Kidney (tissue), 14 donors: ENCODE measurements around the gene KCNAB2. TPM values are rescaled to one million over a fixed set of nuclear protein-coding genes. Genes with fewer than 3 reads are reported as not detected.

Experiments used
- DNase-seq, 5 donors: peaks; one replicate each; pipeline ENCODE4 v3.0.0-alpha.2; 2013 to 2020
- FAIRE-seq: peaks from 2 replicates; lab custom pipeline; 2012; peaks lifted over from hg19 to GRCh38; lab: Jason Lieb, UNC
- H3K27ac ChIP-seq, 2 donors: one replicate each; pipeline ENCODE4 v1.7.0; 2013; ENCODE audit warnings: low read depth in 2 of 2, low read length in 2 of 2, inconsistent platforms in 1 of 2
- H3K27me3 ChIP-seq: one replicate; pipeline ENCODE4 v1.7.1; 2013; ENCODE audit warnings: low read length, inconsistent platforms; ENCODE audit not compliant: control insufficient read depth, insufficient read depth
- H3K36me3 ChIP-seq, 3 donors: one replicate each; pipeline versions ENCODE4 v1.7.0 to v1.7.1; 2013; ENCODE audit warnings: low read length in 3 of 3, control low read depth in 1 of 3, inconsistent platforms in 1 of 3; ENCODE audit not compliant: insufficient read depth in 3 of 3, control insufficient read depth in 2 of 3
- H3K4me1 ChIP-seq, 3 donors: one replicate each; pipeline versions ENCODE4 v1.7.0 to v1.7.1; 2013; ENCODE audit warnings: low read length in 3 of 3, inconsistent platforms in 1 of 3, low read depth in 1 of 3; ENCODE audit not compliant: control insufficient read depth in 2 of 3, insufficient read depth in 2 of 3
- H3K4me3 ChIP-seq, 3 donors: one replicate each; pipeline versions ENCODE4 v1.7.0 to v1.8.1; 2013; ENCODE audit warnings: low read length in 3 of 3, control low read depth in 1 of 3, inconsistent platforms in 1 of 3
- H3K9ac ChIP-seq, 3 donors: one replicate each; pipeline versions ENCODE4 v1.7.0 to v1.7.1; 2013; ENCODE audit warnings: low read length in 3 of 3, control low read depth in 1 of 3, inconsistent platforms in 1 of 3
- H3K9me3 ChIP-seq, 3 donors: one replicate each; pipeline versions ENCODE4 v1.7.0 to v1.7.1; 2013; ENCODE audit warnings: low read length in 3 of 3, control low read depth in 1 of 3, inconsistent platforms in 1 of 3; ENCODE audit not compliant: control insufficient read depth in 2 of 3, insufficient read depth in 1 of 3
- CTCF ChIP-seq: IDR thresholded peaks from 3 replicates; pipeline ENCODE4 v1.5.1; 2012; ENCODE audit warnings: mild to moderate bottlenecking, moderate library complexity, borderline replicate concordance; ENCODE audit not compliant: insufficient read depth; ENCODE audit errors: extremely low read depth
- intact Hi-C: fragments of 100-400 bp; cut with DNase I; formaldehyde crosslinking; loops from one replicate; pipeline ENCODE4 v1.11.1; 2022
- polyA plus RNA-seq: library from polyadenylated mRNA; stranded (reverse); fragments of 350-450 nt; fragmentation: Illumina TruSeq; extraction: RNeasy Lipid Tissue Mini Kit (QIAGEN cat#74804); gene quantifications from one replicate; pipeline ENCODE4 v1.2.3, GENCODE V29; 2014; ENCODE audit warnings: low read depth, low replicate concordance; ENCODE audit not compliant: insufficient read depth
- total RNA-seq: library from RNA; stranded (reverse); fragmentation: NEBNext Ultra II Directional; extraction: Animal tissue kit (Norgen Biotek cat#: 25700); gene quantifications from one replicate; pipeline ENCODE4 v1.2.1, GENCODE V29; 2021
- donor health status: control.
- donor health status: control.
- donor health status: control.
- donor health status: control.
- donor health status: control.
- donor health status: DM: yes; HTN: yes; CAD: no.
- donor health status: Normal renal cell carcinoma (clear cell type).

KCNAB2 gene
- total and polyA plus RNA-seq, 2 donors from 2014 or later, result 19.6 to 28.1 TPM

GRCh38 chr1:6097117-6097595, 51.5 kb downstream of the KCNAB2 start:
- peak in 1 of 5 donors; percentile 68 for DNase-seq
- no peaks in the 10 kb centered on the region for H3K27me3 ChIP-seq
- intact Hi-C loops, result no loop called here

GRCh38 chr1:6097824-6098223, 52.1 kb downstream of the KCNAB2 start:
- Histone ChIP-seq H3K27me3 (no peaks in the 10 kb centered on the region), H3K27ac (no peak overlapping the region), H3K4me3 (no peak overlapping the region), H3K4me1 (no peaks in the 10 kb centered on the region), H3K9ac (no peak overlapping the region), H3K36me3 (peaks cover 0 to 3% (median 0%) of the 10 kb centered on the region in 3 donors), H3K9me3 (no peaks in the 10 kb centered on the region)
- peak in 1 of 5 donors; percentile 55 for DNase-seq
- no peak for TF ChIP-seq CTCF
- intact Hi-C loops, result no loop called here
- no peak for FAIRE-seq

More at GRCh38 chr1:6097117-6097595, 51.5 kb downstream of the KCNAB2 start:
- Histone ChIP-seq H3K4me1 (no peaks in the 10 kb centered on the region), H3K9ac (no peak overlapping the region), H3K4me3 (no peak overlapping the region), H3K27ac (no peak overlapping the region), H3K36me3 (peaks cover 0 to 3% (median 0%) of the 10 kb centered on the region in 3 donors), H3K9me3 (no peaks in the 10 kb centered on the region)
- FAIRE-seq, result no peak
- no peak for TF ChIP-seq CTCF

- Histone ChIP-seq H3K9me3 (no peaks in the 10 kb centered on the region), H3K27ac (no peak overlapping the region), H3K4me1 (no peaks in the 10 kb centered on the region), H3K36me3 (peaks cover 0 to 3% (median 0%) of the 10 kb centered on the region in 3 donors), H3K9ac (no peak overlapping the region), H3K4me3 (no peak overlapping the region), H3K27me3 (no peaks in the 10 kb centered on the region)
- no peak for TF ChIP-seq CTCF
- peak in 1 of 5 donors; percentile 52 for DNase-seq
- intact Hi-C loops, result no loop called here
- no peak for FAIRE-seq
These were observed 52.9 kb downstream of the KCNAB2 start for GRCh38 chr1:6098303-6099215.
